HepG2 (cell line): ENCODE results near the gene PRKN.

ENCODE experiments used
- DPF2 ChIP-seq: sonication (generic); formaldehyde crosslinking; IDR thresholded peaks from 2 replicates; pipeline ENCODE4 v1.4.0; 2020; ENCODE audit warnings: mild to moderate bottlenecking, low read depth, missing genetic modification reagents, borderline replicate concordance
- GATAD2A ChIP-seq: IDR thresholded peaks from 2 replicates; pipeline ENCODE4 v1.6.1; 2016
- HDAC6 ChIP-seq: fragments of 200-600 bp; sonication (generic); IDR thresholded peaks from 2 replicates; pipeline ENCODE4 v1.7.0; 2017; ENCODE audit warnings: mild to moderate bottlenecking, antibody characterized with exemption, low read length, low read depth
- HNRNPK ChIP-seq: fragments of 200-400 bp; formaldehyde crosslinking; IDR thresholded peaks from 2 replicates; pipeline ENCODE4 v1.6.1; 2018; ENCODE audit warnings: low read length, low read depth, moderate library complexity, mild to moderate bottlenecking; ENCODE audit not compliant: poor library complexity, severe bottlenecking
- IRF2 ChIP-seq: IDR thresholded peaks from 2 replicates; pipeline ENCODE4 v1.6.1; 2018; ENCODE audit warnings: missing genetic modification reagents, missing compliant biosample characterization
- POLR2AphosphoS5 ChIP-seq: IDR thresholded peaks from 2 replicates; pipeline ENCODE4 v1.6.1; 2012; ENCODE audit warnings: low read depth, low read length
- SETDB1 ChIP-seq: sonication (generic); formaldehyde crosslinking; IDR thresholded peaks from 2 replicates; pipeline ENCODE4 v1.5.1; 2020; ENCODE audit warnings: missing genetic modification reagents, mild to moderate bottlenecking, borderline replicate concordance
- TAF1 ChIP-seq: sonication (generic); formaldehyde crosslinking; IDR thresholded peaks from 2 replicates; pipeline ENCODE4 v1.4.0; 2020; ENCODE audit warnings: missing genetic modification reagents
- ZNF17 ChIP-seq: sonication (generic); formaldehyde crosslinking; IDR thresholded peaks from 2 replicates; pipeline ENCODE4 v1.5.0; 2020; ENCODE audit warnings: mild to moderate bottlenecking, missing genetic modification reagents
- ZNF549 ChIP-seq: sonication (generic); formaldehyde crosslinking; IDR thresholded peaks from 2 replicates; pipeline ENCODE4 v1.5.0; 2020; ENCODE audit warnings: missing genetic modification reagents
- ZNF629 ChIP-seq: sonication (generic); formaldehyde crosslinking; conservative IDR thresholded peaks from 2 replicates; pipeline ENCODE4 v1.5.0; 2020; ENCODE audit warnings: missing genetic modification reagents
- TF ChIP-seq, protein P1 (sequence below): IDR thresholded peaks from 2 replicates; pipeline ENCODE4 v1.6.1; 2012; ENCODE audit warnings: inconsistent platforms
- TF ChIP-seq, protein P2 (sequence below): sonication (generic); formaldehyde crosslinking; IDR thresholded peaks from 2 replicates; pipeline ENCODE4 v1.4.0; 2020; ENCODE audit warnings: missing genetic modification reagents
- TF ChIP-seq, protein P3 (sequence below): sonication (generic); formaldehyde crosslinking; IDR thresholded peaks from 2 replicates; pipeline ENCODE4 v1.5.0; 2020; ENCODE audit warnings: mild to moderate bottlenecking, missing genetic modification reagents, moderate library complexity

DNA sequence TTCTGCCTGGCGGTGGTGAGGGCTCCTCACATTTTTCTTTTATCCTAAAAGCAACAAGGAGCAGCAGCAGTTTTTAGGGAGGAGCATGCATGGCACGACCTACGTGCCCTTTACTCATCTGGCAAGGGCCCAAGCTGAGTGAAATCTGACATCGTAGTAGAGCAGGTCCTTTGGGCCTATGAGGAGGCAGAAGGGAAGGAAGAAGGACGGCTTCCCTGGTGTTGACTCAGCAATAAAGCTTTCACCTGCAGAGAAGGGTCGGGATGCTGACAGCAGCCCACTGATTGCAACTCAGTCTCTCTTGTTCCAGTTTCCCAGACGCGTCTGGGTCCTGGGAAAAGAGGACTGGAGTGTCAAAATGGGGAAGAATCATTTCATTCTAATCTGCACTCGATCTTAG lies 1044.6 kb downstream of the PRKN start:
- TF ChIP-seq TAF1 (no peak), ZNF17 (CRISPR knock-in tag) (no peak), HNRNPK (no peak), GATAD2A (CRISPR knock-in tag) (no peak), ZNF629 (CRISPR knock-in tag) (no peak), DPF2 (no peak), POLR2AphosphoS5 (no peak), HDAC6 (no peak), ZNF549 (CRISPR knock-in tag) (no peak), IRF2 (CRISPR knock-in tag) (no peak), SETDB1 (CRISPR knock-in tag) (no peak)
- TF ChIP-seq, protein P1, sequence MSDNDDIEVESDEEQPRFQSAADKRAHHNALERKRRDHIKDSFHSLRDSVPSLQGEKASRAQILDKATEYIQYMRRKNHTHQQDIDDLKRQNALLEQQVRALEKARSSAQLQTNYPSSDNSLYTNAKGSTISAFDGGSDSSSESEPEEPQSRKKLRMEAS: no peak
- TF ChIP-seq, protein P2, sequence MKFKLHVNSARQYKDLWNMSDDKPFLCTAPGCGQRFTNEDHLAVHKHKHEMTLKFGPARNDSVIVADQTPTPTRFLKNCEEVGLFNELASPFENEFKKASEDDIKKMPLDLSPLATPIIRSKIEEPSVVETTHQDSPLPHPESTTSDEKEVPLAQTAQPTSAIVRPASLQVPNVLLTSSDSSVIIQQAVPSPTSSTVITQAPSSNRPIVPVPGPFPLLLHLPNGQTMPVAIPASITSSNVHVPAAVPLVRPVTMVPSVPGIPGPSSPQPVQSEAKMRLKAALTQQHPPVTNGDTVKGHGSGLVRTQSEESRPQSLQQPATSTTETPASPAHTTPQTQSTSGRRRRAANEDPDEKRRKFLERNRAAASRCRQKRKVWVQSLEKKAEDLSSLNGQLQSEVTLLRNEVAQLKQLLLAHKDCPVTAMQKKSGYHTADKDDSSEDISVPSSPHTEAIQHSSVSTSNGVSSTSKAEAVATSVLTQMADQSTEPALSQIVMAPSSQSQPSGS (CRISPR knock-in tag): no peak
- TF ChIP-seq, protein P3, sequence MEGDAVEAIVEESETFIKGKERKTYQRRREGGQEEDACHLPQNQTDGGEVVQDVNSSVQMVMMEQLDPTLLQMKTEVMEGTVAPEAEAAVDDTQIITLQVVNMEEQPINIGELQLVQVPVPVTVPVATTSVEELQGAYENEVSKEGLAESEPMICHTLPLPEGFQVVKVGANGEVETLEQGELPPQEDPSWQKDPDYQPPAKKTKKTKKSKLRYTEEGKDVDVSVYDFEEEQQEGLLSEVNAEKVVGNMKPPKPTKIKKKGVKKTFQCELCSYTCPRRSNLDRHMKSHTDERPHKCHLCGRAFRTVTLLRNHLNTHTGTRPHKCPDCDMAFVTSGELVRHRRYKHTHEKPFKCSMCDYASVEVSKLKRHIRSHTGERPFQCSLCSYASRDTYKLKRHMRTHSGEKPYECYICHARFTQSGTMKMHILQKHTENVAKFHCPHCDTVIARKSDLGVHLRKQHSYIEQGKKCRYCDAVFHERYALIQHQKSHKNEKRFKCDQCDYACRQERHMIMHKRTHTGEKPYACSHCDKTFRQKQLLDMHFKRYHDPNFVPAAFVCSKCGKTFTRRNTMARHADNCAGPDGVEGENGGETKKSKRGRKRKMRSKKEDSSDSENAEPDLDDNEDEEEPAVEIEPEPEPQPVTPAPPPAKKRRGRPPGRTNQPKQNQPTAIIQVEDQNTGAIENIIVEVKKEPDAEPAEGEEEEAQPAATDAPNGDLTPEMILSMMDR (CRISPR knock-in tag): no peak
